ENCODE data around the gene FAM161A.

DNA sequence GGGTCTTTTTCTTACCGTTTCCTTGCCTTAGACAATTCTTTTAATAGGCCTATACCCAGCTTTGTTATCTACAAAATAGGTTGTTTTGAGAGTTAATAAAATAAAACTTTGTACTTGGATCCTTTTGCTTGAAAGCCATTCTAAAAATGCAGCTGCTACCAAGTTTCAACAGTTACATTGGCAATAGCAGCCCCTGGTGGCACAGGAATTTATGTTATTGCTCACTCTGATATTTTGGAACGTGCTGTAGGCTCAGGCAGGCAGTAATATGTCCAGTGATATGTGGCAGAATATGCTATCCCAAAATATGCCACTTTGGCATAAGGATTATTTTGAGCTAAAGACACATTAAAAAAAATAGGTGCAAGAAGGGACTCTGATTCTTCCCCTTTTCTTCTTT lies 45.0 kb upstream of the FAM161A start:
- TF ChIP-seq, protein P1, sequence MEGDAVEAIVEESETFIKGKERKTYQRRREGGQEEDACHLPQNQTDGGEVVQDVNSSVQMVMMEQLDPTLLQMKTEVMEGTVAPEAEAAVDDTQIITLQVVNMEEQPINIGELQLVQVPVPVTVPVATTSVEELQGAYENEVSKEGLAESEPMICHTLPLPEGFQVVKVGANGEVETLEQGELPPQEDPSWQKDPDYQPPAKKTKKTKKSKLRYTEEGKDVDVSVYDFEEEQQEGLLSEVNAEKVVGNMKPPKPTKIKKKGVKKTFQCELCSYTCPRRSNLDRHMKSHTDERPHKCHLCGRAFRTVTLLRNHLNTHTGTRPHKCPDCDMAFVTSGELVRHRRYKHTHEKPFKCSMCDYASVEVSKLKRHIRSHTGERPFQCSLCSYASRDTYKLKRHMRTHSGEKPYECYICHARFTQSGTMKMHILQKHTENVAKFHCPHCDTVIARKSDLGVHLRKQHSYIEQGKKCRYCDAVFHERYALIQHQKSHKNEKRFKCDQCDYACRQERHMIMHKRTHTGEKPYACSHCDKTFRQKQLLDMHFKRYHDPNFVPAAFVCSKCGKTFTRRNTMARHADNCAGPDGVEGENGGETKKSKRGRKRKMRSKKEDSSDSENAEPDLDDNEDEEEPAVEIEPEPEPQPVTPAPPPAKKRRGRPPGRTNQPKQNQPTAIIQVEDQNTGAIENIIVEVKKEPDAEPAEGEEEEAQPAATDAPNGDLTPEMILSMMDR (IDR thresholded peaks at IDR 0.05; ENCODE audit: insufficient read depth, low read length) = peak; percentile 38
- TF ChIP-seq, protein P2, sequence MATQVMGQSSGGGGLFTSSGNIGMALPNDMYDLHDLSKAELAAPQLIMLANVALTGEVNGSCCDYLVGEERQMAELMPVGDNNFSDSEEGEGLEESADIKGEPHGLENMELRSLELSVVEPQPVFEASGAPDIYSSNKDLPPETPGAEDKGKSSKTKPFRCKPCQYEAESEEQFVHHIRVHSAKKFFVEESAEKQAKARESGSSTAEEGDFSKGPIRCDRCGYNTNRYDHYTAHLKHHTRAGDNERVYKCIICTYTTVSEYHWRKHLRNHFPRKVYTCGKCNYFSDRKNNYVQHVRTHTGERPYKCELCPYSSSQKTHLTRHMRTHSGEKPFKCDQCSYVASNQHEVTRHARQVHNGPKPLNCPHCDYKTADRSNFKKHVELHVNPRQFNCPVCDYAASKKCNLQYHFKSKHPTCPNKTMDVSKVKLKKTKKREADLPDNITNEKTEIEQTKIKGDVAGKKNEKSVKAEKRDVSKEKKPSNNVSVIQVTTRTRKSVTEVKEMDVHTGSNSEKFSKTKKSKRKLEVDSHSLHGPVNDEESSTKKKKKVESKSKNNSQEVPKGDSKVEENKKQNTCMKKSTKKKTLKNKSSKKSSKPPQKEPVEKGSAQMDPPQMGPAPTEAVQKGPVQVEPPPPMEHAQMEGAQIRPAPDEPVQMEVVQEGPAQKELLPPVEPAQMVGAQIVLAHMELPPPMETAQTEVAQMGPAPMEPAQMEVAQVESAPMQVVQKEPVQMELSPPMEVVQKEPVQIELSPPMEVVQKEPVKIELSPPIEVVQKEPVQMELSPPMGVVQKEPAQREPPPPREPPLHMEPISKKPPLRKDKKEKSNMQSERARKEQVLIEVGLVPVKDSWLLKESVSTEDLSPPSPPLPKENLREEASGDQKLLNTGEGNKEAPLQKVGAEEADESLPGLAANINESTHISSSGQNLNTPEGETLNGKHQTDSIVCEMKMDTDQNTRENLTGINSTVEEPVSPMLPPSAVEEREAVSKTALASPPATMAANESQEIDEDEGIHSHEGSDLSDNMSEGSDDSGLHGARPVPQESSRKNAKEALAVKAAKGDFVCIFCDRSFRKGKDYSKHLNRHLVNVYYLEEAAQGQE (IDR thresholded peaks at IDR 0.05; ENCODE audit: insufficient replicate concordance, low read depth) = no peak
- no peak for TF ChIP-seq POLR2AphosphoS5 (IDR thresholded peaks at IDR 0.05; ENCODE audit: low read depth)
